Astrocyte of the spinal cord (primary cell): ENCODE results near the gene NFATC3.

ENCODE experiments used
- DNase-seq: peaks from one replicate; pipeline ENCODE4 v3.0.0; 2011; ENCODE audit warnings: low read depth, low spot score
- H3K4me3 ChIP-seq: 2 replicates; pipeline ENCODE4 v1.5.1; 2011; ENCODE audit warnings: low read depth, mild to moderate bottlenecking, low read length, moderate library complexity
- in situ Hi-C: cut with HindIII; loops from 2 replicates; pipeline ENCODE4 v1.10.0; 2017; ENCODE audit warnings: low sequenced_read_pairs
- TF ChIP-seq, protein P1 (sequence below): IDR thresholded peaks from 2 replicates; pipeline ENCODE4 v1.5.1; 2012; ENCODE audit warnings: low read depth, mild to moderate bottlenecking, low read length, inconsistent platforms

The NFATC3 gene

DNA sequence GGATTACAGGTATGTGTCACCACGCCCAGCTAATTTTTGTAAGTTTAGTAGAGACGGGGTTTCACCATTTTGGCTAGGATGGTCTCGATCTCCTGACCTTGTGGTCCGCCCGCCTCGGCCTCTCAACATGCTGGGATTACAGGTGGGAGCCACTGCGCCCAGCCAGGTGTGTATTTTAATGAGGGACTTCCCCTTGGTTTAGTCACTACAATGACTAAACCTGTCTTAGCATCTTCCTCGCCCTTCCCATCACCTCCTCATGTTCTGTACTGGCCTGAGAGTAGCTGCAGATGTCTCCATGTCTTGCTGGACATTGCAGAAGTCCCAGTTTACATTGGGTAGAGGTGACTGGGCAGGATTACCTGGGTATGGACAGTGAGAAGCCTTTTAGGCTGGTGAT is 188.7 kb downstream of the NFATC3 start:
- DNase-seq, result no peak

DNA sequence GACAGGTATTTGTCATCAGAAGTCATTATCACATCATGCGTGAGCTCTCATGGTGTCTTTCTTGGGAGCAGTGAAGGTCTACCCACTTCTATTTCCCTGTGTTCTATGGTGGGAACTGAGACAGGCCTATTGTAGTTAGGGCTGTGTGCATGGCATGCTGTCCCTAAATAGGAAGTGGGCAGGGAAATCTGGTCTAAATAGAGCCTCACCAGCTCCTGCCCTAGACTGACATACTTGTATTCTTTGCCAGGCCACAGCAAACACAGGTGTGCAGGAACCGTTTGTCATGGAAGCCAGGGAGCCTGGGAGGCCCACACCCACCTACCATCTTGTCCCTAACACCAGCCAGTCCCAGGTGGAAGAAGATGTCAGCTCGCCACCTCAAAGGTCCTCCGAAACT is 189.3 kb downstream of the NFATC3 start:
- TF ChIP-seq, protein P1, sequence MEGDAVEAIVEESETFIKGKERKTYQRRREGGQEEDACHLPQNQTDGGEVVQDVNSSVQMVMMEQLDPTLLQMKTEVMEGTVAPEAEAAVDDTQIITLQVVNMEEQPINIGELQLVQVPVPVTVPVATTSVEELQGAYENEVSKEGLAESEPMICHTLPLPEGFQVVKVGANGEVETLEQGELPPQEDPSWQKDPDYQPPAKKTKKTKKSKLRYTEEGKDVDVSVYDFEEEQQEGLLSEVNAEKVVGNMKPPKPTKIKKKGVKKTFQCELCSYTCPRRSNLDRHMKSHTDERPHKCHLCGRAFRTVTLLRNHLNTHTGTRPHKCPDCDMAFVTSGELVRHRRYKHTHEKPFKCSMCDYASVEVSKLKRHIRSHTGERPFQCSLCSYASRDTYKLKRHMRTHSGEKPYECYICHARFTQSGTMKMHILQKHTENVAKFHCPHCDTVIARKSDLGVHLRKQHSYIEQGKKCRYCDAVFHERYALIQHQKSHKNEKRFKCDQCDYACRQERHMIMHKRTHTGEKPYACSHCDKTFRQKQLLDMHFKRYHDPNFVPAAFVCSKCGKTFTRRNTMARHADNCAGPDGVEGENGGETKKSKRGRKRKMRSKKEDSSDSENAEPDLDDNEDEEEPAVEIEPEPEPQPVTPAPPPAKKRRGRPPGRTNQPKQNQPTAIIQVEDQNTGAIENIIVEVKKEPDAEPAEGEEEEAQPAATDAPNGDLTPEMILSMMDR, result no peak
- in situ Hi-C loops, result no loop called here
- H3K4me3 ChIP-seq, result no peak overlapping the region
- DNase-seq, result no peak

More for the DNA sequence above, 188.7 kb downstream of the NFATC3 start:
- no peak overlapping the region for H3K4me3 ChIP-seq
- TF ChIP-seq, protein P1, result no peak
- in situ Hi-C loops, result no loop called here

DNA sequence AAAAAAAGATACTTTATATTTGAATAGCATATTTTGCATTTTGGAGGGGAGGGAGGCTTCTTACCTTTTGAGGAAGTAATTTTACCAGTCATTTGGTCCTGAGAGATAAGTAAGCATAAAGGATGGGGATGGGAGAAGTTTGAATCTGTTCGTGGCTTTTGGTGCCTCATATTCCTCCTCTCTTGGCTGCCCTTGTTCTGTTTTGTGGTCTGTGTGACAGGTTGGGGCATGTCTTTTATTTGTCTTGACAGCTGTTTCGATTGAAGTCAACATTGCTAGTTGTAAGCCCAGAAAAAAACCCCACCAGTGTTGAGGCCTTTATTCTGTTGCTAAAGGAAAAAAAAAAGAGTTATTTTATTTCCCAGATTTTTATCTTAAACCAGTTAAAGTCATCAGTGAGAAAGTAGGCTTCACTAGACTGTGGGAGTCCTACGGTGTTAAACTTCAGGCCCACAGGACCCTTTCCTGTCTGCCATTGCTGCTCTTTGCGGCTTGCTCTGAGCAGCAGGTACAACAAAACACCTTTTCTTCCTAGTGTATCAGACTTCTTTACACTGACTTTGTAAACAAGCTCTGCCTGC is 190.5 kb downstream of the NFATC3 start:
- TF ChIP-seq, protein P1, result no peak
- H3K4me3 ChIP-seq, result no peak overlapping the region
- DNase-seq, result no peak
- in situ Hi-C loops, result no loop called here

DNA sequence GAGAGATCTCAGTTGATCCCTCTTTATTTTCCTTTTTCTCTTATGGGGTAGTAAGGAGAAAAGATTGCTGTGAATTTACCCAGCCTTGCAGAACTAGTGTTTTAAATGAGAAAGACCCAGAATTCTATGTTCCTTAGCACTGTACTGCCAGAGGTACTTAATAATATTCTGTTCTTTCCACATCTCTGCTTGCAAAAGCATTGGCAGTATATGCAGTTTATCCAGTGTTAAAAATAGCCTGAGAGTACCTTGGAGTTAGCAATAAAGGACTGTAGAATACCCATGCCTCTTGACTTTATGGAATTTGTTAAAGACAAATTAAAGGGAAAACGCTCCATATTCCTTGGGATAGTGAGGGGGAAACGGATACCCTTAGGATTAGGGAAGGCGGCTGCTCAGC is 191.1 kb downstream of the NFATC3 start:
- no peak overlapping the region for H3K4me3 ChIP-seq
- no peak for DNase-seq
- TF ChIP-seq, protein P1, result no peak
- in situ Hi-C loops, result no loop called here
